Nasal cavity respiratory epithelium epithelial cell of viscerocranial mucosa (primary cell): ENCODE data around the gene ABHD6. TPM values are rescaled to one million over a fixed set of nuclear protein-coding genes. Genes with fewer than 3 reads are reported as not detected.

Experiments
- total RNA-seq: library from RNA; depleted of rRNA; stranded (reverse); fragments of >200 nt; gene quantifications from 2 replicates; pipeline ENCODE4 v1.2.3, GENCODE V29; 2014

The ABHD6 gene
- total RNA-seq = 9.9 and 28.0 TPM in 2 replicates

DNA sequence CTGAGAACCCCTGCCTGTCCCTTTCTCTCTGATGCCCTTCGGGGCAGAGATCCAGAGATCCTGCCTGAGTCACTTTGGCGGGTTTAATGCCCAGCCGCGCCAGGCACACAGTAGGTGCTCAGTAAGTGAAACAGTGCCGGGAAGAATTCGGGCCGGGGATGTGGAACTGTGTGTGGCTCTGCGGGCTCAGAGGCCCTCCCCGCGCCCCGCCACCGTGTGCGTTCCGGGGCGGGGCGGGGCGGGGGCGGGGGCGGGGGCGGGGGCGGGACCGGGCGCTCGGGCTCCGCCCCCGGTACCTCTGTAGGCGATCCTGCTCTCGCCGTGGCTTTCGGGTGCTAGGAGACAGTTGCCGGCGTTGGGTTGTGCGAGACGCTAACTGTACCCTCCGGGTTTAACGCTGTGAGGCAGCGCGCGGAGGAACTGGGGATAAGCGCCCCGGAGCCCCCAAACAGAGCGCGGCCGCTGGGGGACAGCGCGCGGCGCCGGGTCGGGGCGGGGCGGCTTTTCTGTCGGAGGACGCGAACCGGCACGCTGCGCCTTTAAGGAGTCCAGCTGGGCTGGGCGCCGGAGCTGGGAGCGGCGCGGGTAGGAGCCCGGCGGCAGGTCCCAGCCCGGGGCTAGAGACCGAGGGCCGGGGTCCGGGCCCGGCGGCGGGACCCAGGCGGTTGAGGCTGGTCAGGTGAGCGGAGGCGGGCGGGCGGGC is at the start of gene ABHD6:
Gene ABHD6, plus strand, starts transcription at position 555 of the 703 bp plus-strand sequence. CDS start 18,795 bp downstream, outside the sequence.

DNA sequence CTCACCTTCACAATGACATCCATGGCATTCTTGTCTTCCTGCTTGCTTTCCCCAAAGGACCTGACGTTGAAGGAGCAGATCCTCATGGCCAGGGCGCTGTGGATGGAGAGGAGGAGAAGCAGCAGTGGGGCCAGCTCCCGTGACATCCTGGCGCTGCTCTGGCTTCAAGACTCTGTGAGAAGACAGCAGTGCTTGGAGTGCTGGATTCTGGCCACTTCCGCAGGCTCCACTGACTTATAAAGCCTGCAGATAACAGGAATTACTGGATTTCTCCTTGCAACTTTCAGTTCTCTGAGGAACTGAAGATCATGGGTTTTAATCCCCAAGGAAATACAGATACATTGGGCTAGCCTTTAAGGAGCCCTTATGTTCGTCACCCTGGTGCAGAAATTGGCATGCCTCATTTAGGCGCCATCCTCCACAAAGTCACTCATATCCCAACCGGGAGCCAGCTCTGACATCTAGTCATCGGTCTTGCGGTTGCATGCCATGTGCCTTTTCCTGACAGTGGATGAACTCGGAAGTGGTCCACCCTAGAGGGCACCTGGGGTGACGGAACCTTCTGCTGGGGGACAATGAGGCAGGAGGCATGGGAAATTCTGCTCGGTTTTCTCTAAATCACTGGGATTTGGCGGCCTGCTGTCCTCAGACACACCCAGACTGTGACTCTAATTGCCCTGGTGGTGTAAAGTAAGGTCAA is 26.7 kb upstream of the ABHD6 start, which contains the start of gene DNASE1L3:
Gene DNASE1L3, minus strand, starts transcription at position 212 of the 700 bp plus-strand sequence. Its CDS starts 66 bp downstream, at position 146.

GRCh38 chr3:58305882-58306711 is 68.5 kb downstream of the ABHD6 start, which contains the start of the genes HTD2 and RPP14:
Gene HTD2, plus strand, starts transcription at chr3:58306520. Its CDS starts 11,094 bp downstream, at chr3:58317614.
Gene RPP14, plus strand, starts transcription at chr3:58306245. Its CDS starts 4,085 bp downstream, at chr3:58310330.

DNA sequence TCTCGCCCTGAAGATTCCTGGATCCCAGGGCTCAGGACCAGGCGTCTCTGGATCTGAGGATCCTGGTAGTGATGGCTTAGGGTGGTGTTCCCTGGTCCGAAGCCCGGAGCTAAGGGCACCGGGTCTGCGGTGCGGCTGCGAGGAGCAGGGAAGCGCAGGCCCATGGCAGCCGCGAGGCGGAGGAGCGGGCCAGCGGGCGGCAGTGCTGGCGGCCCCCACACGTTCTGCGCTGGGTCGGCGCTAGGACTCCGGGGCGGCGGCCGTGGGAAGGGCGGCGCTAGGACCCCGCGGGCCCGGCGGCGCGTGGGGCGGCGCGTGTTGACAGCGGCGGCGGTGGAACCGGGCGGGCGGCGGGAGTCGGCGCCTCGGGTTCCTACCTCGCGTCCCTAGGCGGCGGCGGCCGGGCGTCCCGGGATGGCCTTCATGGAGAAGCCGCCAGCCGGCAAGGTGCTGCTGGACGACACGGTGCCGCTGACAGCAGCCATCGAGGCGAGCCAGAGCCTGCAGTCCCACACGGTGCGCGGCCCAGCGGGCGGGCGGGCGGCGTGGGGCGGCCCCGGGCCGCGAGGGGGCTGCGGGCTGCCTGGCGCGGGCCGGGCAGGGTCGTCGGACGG is 95.1 kb downstream of the ABHD6 start, which contains the start of gene PXK:
Gene PXK, plus strand, starts transcription at position 318 of the 614 bp plus-strand sequence. Its CDS starts 97 bp downstream, at position 415.

Other genes with a start within 250 kb of the ABHD6 start
- gene FLNB, start 229.4 kb upstream of the ABHD6 start, total RNA-seq = 557 and 1,029 TPM in 2 replicates
- gene DNASE1L3, start 26.8 kb upstream of the ABHD6 start, total RNA-seq = 0.34 and 11.7 TPM in 2 replicates
- 20.6 and 26.0 TPM in 2 replicates for gene RPP14, start 68.5 kb downstream of the ABHD6 start, total RNA-seq
- 9.9 and 18.7 TPM in 2 replicates for gene HTD2, start 68.7 kb downstream of the ABHD6 start, total RNA-seq
- 21.9 and 37.6 TPM in 2 replicates for gene PXK, start 95.1 kb downstream of the ABHD6 start, total RNA-seq
- 36.2 and 51.5 TPM in 2 replicates for gene PDHB, start 196.0 kb downstream of the ABHD6 start, total RNA-seq